Measurements from ENCODE around the gene DENND5A. TPM values are rescaled to one million over a fixed set of nuclear protein-coding genes. Genes with fewer than 3 reads are reported as not detected.

Gene DENND5A
- total and polyA plus RNA-seq, 2 of the 8 experiments (the other 6 are each of a cell fraction or from before 2014, with no cell fraction given): 65.7 to 139 TPM

GRCh38 chr11:9104580-9104979 is 160.6 kb downstream of the DENND5A start (continued):
- TF ChIP-seq HDAC6 (IDR thresholded peaks at IDR 0.05; ENCODE audit: low read depth, low read length) (no peak), POU5F1 (IDR thresholded peaks at IDR 0.05; ENCODE audit: low read depth, low read length) (no peak), SP1 (IDR thresholded peaks at IDR 0.05; ENCODE audit: low read depth, low read length) (no peak), ATF2 (IDR thresholded peaks at IDR 0.05; ENCODE audit: low read length) (no peak)

Data from H1 (cell line).